ENCODE results near the gene ZNFX1. TPM values are rescaled to one million over a fixed set of nuclear protein-coding genes. Genes with fewer than 3 reads are reported as not detected.

Gene ZNFX1
- total and polyA plus RNA-seq, 2 donors (not counting 1 experiment from before 2014, with no cell fraction given), result 10.3 to 37.9 TPM

- 89% methylated on average over 5 of the region's 5 CpGs for WGBS (ENCODE audit: insufficient coverage)
- H4K20me1 ChIP-seq (ENCODE audit: control insufficient read depth, insufficient read depth, low read length, poor library complexity, severe bottlenecking), result no peaks in the 10 kb centered on the region
- ChIA-PET CTCF (interaction anchor here (2.6 kb wide), 1 partner anchor 78 kb away, joined by 9 read pairs; no protein-coding TSS in a partner anchor), POLR2A (no interaction called here)
- no peak overlapping the region for H2AFZ ChIP-seq (ENCODE audit: insufficient read depth, low read depth, low read length, poor library complexity, severe bottlenecking)
- no peak overlapping the region for H3K4me3 ChIP-seq (ENCODE audit: control extremely low read depth in 1 of 5, extremely low read depth in 1 of 5, insufficient read depth in 1 of 5, low read depth in 2 of 5, low read length in 4 of 5)
- no peaks in the 10 kb centered on the region for H3K36me3 ChIP-seq (replicated peaks in 1 of 2; ENCODE audit: control extremely low read depth in 1 of 2, control insufficient read depth in 1 of 2, extremely low read depth in 1 of 2, insufficient read depth in 2 of 2, low read length in 1 of 2)
- Mint-ChIP-seq H3K27me3 (peaks cover 30% of the 10 kb centered on the region), H3K4me1 (peaks cover 5% of the 10 kb centered on the region), H3K9me3 (ENCODE audit: insufficient read depth) (no peaks in the 10 kb centered on the region), H3K27ac (no peak overlapping the region), H3K4me3 (no peak overlapping the region)
- H3K9ac ChIP-seq (ENCODE audit: low read length), result no peak overlapping the region
- DNase-seq, result no peak
- intact Hi-C loops (cut with micrococcal nuclease), result no loop called here
- no peak overlapping the region for H3K27ac ChIP-seq (ENCODE audit: low read length in 2 of 2)
- no peak overlapping the region for H3K4me2 ChIP-seq (replicated peaks; ENCODE audit: low read depth, low read length, poor library complexity, severe bottlenecking)
- no peak for ATAC-seq (ENCODE audit: low read depth)
- H3K9me3 ChIP-seq (ENCODE audit: control extremely low read depth in 1 of 3, control insufficient read depth in 2 of 3, insufficient read depth in 1 of 3, low read length in 2 of 3), result no peaks in the 10 kb centered on the region
- H3K79me2 ChIP-seq (ENCODE audit: control insufficient read depth, insufficient read depth, low read length), result no peaks in the 10 kb centered on the region
- H3K27me3 ChIP-seq (replicated peaks in 1 of 4; ENCODE audit: control extremely low read depth in 1 of 4, control insufficient read depth in 3 of 4, insufficient read depth in 4 of 4, low read length in 3 of 4), result peaks cover 0 to 27% (median 12%) of the 10 kb centered on the region in 4 experiments
- peaks cover 1 to 3% of the 10 kb centered on the region in 2 donors for H3K4me1 ChIP-seq (ENCODE audit: control insufficient read depth in 2 of 2, insufficient read depth in 2 of 2, low read length in 2 of 2)
- no peak for TF ChIP-seq CTCF (IDR thresholded peaks at IDR 0.05)
These were observed 46.4 kb upstream of the ZNFX1 start for GRCh38 chr20:49324306-49324705.

DNA sequence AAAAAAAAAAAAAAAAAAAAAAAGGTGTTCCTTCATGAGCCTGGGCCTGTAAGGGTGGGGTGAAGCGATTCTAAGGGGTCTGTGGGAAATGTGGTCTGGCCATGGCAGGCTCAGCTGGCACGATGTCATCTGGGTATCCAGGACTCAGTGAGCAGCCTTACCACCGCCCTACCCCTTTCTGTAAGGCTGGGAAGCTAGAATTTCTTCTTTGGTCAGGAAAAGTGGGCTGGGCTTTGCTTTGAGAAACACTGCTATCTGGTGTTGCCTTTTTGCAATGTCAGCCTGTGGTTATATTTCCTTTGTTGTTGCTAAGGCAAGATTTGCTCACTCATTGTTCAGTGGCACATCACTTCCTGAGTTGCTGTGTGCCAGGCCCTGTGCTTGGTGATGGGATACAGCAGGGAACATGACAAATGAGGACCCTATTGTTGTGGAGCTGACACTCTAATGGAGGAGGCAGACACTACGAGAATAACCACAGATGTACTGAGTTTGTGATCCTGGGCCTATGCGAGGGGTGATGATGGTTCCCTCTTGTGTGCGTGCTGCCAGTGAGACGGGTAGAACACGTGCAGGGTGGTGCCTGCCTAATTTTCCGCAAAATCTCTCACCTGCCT lies 45.9 kb upstream of the ZNFX1 start:
- Histone ChIP-seq H3K9ac (ENCODE audit: low read length) (no peak overlapping the region), H3K79me2 (ENCODE audit: control insufficient read depth, insufficient read depth, low read length) (no peaks in the 10 kb centered on the region), H2AFZ (ENCODE audit: insufficient read depth, low read depth, low read length, poor library complexity, severe bottlenecking) (no peak overlapping the region), H3K9me3 (ENCODE audit: control extremely low read depth in 1 of 3, control insufficient read depth in 2 of 3, insufficient read depth in 1 of 3, low read length in 2 of 3) (peaks cover 0 to 3% (median 0%) of the 10 kb centered on the region in 3 donors), H3K4me3 (ENCODE audit: control extremely low read depth in 1 of 5, extremely low read depth in 1 of 5, insufficient read depth in 1 of 5, low read depth in 2 of 5, low read length in 4 of 5) (no peak overlapping the region), H3K27me3 (replicated peaks in 1 of 4; ENCODE audit: control extremely low read depth in 1 of 4, control insufficient read depth in 3 of 4, insufficient read depth in 4 of 4, low read length in 3 of 4) (peaks cover 0 to 33% (median 15%) of the 10 kb centered on the region in 4 experiments), H3K36me3 (replicated peaks in 1 of 2; ENCODE audit: control extremely low read depth in 1 of 2, control insufficient read depth in 1 of 2, extremely low read depth in 1 of 2, insufficient read depth in 2 of 2, low read length in 1 of 2) (no peaks in the 10 kb centered on the region), H4K20me1 (ENCODE audit: control insufficient read depth, insufficient read depth, low read length, poor library complexity, severe bottlenecking) (no peaks in the 10 kb centered on the region), H3K27ac (ENCODE audit: low read length in 2 of 2) (no peak overlapping the region), H3K4me2 (replicated peaks; ENCODE audit: low read depth, low read length, poor library complexity, severe bottlenecking) (no peak overlapping the region), H3K4me1 (ENCODE audit: control insufficient read depth in 2 of 2, insufficient read depth in 2 of 2, low read length in 2 of 2) (peaks cover 7 to 9% of the 10 kb centered on the region in 2 donors)
- ATAC-seq (ENCODE audit: low read depth) (no peak), DNase-seq (peak; percentile 25)
- ChIA-PET POLR2A (no interaction called here), CTCF (interaction anchor here (1.0 to 2.6 kb wide), 2 partner anchors 11 to 78 kb away, joined by 3 to 9 read pairs; no protein-coding TSS in a partner anchor)
- intact Hi-C loops (cut with micrococcal nuclease), result loop anchor here (2.0 kb wide), 1 partner anchor 77 kb away; no protein-coding TSS in a partner anchor
- 32% methylated on average over 6 of the region's 9 CpGs for WGBS (ENCODE audit: insufficient coverage)
- Mint-ChIP-seq H3K27ac (no peak overlapping the region), H3K9me3 (ENCODE audit: insufficient read depth) (no peaks in the 10 kb centered on the region), H3K27me3 (peaks cover 36% of the 10 kb centered on the region), H3K4me1 (peaks cover 11% of the 10 kb centered on the region), H3K4me3 (no peak overlapping the region)
- TF ChIP-seq EZH2 (IDR thresholded peaks at IDR 0.05; ENCODE audit: borderline replicate concordance, insufficient read depth, low read depth, low read length, poor library complexity, severe bottlenecking) (no peak), CTCF (IDR thresholded peaks at IDR 0.05) (no peak)

Measured in B cell (primary cell).